ENCODE measurements around the gene FNIP1. TPM values are rescaled to one million over a fixed set of nuclear protein-coding genes. Genes with fewer than 3 reads are reported as not detected.
"Not testable (repeated sequence)": the region's sequence is repeated elsewhere in the genome, so short reads cannot be mapped to it uniquely, and the experiment has no call there.

FNIP1 gene
- total RNA-seq, 1 donor from 2014 or later: 29.0 TPM

DNA sequence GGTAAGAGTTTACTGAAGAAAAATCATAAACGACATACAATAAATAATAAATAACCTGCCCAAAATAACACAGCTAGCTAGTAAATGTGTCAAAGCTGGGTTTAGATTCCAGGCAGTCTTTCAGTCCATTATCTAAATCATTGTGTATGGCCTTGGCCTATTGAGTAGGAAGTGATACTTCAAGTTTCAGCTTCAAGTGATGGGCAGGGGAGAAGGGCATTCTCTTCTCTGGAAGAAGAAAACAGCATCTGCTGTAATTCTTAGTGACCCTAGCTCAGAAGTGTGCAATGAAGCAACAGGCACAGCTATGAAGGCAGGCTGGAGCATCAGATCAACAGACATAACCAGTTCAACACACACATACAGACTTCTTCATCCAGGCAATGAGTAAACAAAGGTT lies 42.5 kb downstream of the FNIP1 start:
- DNase-seq (ENCODE audit: extremely low read depth, low read depth, low spot score): no peak

DNA sequence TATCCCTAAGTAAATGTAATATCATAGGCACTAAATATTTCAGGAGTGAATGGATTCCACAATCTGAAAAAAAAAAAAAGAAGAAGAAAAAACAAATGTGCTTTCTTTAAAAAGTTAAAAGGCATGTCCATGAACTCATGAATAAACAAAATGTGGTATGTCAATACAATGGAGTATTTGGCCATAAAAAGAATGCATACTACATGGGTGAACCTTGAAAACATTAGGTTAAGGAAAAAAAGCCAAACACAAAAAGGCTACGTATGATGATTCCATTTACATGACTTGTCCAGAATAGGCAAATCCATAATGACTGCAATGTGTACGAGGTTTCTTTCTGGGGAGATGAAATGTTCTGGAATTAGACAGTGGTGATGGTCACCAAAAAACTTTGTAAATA lies 45.3 kb downstream of the FNIP1 start:
- no peak for DNase-seq (ENCODE audit: extremely low read depth, low read depth, low spot score)

DNA sequence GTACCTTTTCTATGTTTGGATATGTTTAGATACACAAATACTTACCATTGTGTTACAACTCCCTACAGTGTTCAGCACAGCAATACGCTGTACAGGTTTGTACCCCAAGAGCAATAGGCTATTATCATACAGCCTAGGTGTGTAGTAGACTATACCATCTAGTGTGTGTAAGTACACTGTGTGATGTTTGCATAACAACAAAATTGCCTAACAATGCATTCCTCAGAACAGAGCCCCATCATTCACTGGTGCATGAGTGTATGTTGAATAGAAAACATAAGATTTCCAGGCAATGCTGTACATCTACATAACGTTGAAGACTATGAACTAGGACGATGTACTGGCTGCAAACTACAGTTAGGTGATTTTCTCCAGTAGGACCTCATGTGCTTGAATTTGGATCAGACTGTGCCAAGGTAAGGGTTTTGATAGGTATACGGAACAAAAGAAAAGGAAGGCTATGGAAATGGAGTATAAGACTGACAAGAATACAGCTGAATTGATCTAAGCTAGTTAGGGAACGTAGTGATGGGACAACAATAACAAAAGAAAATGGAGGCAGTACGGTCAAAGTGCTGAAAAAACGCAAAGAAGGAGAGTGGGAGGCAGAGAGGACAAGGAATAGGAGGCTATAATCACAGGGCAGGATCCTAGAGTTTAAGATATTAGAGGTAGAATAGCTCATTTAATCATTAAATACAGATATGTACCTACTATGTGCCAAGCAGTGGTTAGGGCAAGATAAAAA lies 46.9 kb downstream of the FNIP1 start:
- DNase-seq (ENCODE audit: extremely low read depth, low read depth, low spot score): no peak

DNA sequence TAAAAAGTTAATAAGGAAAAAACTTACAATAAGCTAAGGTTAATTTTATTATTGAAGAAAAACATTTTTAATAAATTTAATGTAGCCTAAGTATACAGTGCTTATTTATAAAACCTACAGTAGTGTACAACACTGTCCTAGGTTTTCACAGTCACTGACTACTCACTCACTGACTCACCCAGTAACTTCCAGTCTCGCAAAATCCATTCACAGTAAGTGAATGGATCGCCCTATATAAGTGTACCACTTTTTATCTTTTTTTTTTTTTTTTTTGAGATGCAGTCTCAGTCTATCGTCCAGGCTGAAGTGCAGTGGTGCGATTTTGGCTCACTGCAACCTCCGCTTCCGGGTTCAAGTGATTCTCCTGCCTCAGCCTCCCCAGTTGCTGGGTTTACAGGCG lies 47.7 kb downstream of the FNIP1 start:
- no peak for DNase-seq (ENCODE audit: extremely low read depth, low read depth, low spot score)

DNA sequence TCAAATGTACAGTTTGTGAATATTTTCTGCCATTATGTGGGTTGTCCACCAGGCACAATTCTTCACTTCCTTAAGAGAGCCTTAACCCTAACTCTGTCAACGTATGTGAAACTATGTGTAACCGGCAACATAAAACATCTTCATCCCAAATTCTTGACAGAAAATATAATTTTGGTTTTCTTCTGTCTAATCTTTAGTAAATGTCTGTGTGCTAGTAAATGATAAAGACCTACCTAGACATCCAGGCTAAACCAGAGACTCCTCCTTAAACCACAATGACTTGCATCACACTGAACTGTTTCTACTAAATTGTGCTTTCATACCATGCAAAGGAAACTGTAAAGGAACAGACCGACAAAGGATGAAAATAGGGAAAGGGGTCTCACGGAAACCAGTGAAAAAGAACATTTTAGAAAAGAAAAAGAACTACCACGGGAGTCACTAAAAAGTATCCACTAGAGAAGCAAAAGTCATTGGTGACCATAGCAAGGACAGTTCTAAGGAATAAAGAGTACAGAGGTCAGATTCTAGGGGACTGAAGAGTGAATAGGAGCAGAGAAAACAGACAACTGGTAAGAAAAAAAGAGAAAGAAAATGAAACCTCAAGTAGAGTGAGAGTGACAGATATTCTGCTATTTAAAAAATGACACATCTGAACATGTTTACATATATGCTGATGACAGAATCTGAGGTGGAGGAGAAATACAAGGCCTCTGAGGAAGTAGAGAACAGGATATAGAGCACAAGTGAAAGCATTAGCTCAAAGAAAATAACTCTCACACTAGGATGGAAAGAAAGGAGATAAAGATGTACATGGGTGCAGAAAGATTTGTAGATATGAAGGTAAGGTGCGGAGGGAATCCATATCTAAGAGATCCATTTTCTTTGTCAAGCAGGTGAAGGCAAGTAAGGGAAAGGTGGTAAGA lies 49.4 kb downstream of the FNIP1 start:
- DNase-seq (ENCODE audit: extremely low read depth, low read depth, low spot score): no peak

DNA sequence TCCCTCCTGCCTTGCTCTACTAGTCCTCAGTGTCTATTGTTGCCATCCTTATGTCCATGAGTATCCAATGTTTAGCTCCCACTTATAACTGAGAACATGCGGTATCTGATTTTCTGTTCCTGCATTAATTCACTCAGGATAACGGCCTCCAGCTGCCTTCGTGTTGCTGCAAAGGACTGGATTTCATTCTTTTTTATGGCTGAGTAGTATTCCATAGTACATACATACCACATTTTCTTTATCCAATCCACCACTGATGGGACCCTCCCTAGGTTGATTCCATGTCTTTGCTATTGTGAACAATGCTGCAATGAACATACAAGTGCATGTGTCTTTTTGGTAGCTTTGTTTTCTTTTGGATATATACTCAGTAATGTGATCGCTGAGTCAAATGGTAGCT lies 50.4 kb downstream of the FNIP1 start:
- DNase-seq (ENCODE audit: extremely low read depth, low read depth, low spot score): no peak

DNA sequence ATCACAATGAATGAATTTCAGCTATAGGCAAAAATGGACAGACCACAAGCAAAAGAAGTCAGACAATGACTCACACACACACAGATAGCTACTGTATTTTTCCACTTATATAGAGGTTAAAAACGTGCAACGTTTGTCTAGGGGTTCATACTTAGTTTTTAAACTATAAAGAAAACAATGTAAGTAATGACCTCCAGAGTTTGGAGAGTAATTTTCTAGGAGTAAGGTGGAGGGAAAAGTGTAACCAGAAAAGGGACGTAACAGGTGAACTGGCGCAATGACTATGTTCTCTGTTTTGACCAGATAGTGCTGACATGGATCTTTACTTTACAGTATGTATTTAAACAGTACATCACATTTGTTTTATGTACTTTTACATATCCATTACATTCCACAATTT lies 51.1 kb downstream of the FNIP1 start:
- DNase-seq (ENCODE audit: extremely low read depth, low read depth, low spot score): no peak

DNA sequence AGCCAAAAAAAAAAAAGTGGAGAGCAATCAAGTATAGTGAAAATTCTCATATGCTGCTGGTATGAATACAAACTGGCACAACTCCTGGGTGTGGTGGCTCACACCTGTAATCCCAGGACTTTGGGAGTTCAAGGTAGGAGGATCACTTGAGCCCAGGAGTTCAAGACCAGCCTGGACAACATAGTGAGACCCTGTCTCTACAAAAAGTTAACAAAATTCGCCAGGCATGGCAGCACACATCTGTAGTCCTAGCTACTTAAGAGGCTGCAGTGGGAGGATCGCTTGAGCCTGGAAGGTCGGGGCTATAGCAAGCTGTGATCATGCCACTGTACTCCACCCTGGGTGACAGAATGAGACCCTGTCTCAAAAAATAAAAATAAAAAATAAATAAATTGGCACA lies 51.7 kb downstream of the FNIP1 start:
- DNase-seq (ENCODE audit: extremely low read depth, low read depth, low spot score): no peak

DNA sequence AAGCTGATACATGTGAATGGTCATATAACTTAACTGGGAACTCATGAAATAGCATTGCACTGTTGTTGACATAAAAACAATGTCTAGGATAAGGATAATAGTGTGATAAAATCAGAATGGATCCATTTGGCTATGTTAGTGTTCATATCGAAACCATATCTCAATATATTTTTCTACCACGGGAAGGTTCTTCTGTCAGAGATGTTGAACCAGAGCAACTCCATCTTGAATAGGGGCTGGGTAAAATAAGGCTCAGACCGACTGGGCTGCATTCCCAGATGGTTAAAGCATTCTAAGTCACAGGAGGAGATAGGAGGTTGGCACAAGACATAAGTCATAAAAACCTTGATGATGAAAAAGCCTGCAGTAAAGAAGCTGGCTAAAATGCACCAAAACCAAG lies 56.3 kb downstream of the FNIP1 start:
- no peak for DNase-seq (ENCODE audit: extremely low read depth, low read depth, low spot score)

DNA sequence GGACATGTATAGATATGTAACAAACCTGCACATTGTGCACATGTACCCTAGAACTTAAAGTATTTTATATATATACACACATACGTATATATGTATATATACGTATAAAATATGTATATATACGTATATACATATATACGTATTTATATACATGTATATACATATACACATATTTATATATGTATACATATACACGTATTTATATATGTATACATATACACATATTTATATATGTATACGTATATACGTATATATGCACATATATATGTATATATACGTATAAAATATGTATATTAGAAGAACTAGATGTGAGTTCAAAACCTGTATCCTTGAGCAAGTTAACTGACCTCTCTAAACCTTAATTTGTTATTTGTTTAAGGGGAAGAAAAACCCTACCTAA lies 61.4 kb downstream of the FNIP1 start:
- DNase-seq (ENCODE audit: extremely low read depth, low read depth, low spot score): no peak

DNA sequence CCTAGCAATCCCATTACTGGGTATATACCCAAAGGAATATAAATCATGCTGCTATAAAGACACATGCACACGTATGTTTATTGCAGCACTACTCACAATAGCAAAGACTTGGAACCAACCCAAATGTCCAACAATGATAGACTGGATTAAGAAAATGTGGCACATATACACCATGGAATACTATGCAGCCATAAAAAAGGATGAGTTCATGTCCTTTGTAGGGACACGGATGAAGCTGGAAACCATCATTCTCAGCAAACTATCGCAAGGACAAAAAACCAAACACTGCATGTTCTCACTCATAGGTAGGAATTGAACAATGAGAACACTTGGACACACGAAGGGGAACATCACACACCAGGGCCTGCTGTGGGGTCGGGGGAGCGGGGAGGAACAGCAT lies 61.9 kb downstream of the FNIP1 start:
- DNase-seq (ENCODE audit: extremely low read depth, low read depth, low spot score): not testable (repeated sequence)

DNA sequence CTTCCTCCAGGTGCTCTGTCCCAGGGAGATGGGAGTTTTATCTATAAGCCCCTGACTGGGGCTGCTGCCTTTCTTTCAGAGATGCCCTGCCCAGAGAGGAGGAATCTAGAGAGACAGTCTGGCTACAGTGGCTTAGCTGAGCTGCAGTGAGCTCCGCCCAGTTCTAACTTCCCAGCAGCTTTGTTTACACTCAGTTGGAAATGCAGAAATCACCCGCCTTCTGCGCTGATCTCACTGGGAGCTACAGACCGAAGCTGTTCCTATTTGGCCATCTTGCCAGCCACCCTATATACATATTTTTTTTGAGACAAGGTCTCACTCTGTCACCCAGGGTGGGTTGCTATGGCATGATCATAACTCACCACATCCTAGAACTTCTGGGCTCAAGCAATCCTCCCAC lies 67.5 kb downstream of the FNIP1 start:
- not testable (repeated sequence) for DNase-seq (ENCODE audit: extremely low read depth, low read depth, low spot score)

DNA sequence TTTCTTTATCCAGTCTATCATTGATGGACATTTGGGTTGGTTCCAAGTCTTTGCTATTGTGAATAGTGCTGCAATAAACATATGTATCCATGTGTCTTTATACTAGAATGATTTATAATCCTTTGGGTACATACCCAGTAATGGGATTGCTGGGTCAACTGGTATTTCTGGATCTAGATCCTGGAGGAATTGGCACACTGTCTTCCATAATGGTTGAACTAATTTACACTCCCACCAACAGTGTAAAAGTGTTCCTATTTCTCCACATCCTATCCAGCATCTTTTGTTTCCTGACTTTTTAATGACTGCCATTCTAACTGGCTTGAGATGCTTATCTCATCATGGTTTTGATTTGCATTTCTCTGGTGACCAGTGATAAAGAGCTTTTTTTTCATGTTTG lies 72.7 kb downstream of the FNIP1 start:
- DNase-seq (ENCODE audit: extremely low read depth, low read depth, low spot score): not testable (repeated sequence)

DNA sequence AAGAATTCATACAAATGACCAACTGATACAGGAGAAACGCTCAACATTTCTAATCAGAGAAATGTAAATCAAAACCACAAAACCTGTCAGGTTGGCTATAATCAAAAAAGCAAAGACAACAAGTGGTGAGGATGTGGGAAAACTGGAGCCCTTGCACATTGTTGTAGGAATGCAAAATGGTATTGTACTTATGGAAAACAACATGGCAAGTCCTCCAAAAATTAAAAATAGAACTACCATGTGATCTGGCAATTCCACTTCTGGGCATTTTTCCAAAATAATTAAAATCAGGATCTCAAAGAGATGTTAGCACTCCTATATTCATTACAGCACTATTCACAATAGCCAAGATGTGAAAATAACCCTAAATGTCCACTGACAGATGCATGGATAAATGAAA lies 76.1 kb downstream of the FNIP1 start:
- peak; percentile 14 for DNase-seq (ENCODE audit: extremely low read depth, low read depth, low spot score)

DNA sequence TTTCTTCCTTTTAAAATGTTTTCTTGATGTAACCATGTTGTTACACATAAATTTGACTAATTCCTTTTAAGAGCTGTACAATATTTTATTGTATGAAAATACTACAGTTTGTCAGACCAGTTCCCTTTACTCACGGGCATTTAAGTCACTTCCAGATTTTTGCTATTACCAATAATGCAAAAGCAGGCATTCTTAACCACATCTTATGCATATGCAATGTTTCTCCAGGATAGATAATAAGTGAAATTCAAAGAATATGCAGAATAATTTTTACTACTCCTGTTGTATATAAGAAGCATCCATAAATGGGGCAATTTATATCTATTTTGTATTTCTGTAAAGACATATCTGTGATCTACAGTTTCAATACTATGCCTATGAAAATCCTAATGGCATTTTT lies 77.3 kb downstream of the FNIP1 start:
- DNase-seq (ENCODE audit: extremely low read depth, low read depth, low spot score): no peak

DNA sequence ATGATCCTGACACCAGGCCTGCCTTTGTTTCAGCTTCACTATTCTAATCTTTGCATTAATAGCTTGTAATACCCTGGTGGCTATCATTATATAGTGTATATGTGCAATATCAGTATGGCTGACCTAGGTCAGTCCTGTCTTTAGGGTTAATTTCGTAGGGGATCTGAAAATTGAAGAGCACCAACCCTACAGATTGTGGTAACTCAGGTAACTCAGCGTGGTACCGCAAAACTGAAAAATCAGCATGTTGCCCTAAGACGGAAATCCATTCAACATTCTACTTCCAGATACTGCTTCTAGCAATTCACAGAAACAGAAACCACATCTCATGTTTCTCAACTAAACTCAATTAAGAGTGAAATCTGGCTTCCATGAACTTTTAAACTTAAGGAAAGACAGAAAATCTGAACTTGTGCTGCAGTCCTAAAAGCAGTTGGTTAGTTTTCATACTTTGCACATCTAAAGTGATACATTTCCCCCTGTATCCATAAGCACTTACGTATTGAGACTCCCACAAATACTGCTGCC lies 78.3 kb downstream of the FNIP1 start:
- DNase-seq (ENCODE audit: extremely low read depth, low read depth, low spot score): no peak

DNA sequence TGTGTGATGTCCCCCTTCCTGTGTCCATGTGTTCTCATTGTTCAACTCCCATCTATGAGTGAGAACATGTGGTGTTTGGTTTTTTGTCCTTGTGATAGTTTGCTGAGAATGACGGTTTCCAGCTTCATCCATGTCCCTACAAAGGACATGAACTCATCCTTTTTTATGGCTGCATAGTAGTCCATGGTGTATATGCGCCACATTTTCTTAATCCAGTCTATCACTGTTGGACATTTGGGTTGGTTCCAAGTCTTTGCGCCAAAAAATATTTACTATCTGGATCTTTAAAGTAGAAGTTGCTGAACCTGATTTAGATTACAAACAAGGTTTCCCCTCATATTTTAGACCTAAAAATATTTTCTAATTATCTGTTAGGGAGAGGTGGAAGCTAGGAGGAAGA lies 79.7 kb downstream of the FNIP1 start:
- not testable (repeated sequence) for DNase-seq (ENCODE audit: extremely low read depth, low read depth, low spot score)

DNA sequence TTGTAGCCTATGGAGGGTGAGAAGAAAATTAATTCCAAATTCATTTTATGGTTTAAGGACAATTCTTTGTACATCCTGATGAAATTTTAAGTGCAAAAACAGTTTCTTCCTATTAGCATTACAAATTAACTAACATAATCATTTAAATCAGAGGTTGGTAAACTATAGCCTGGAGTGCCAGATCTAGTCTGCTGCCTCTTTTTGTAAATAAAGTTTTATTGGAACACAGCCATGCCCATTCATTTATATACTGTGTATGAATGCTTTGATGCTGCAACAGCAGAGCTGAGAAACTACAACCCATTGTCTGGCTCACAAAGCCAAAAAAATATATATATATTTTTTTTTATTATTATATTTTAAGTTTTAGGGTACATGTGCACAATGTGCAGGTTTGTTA lies 80.2 kb downstream of the FNIP1 start:
- DNase-seq (ENCODE audit: extremely low read depth, low read depth, low spot score): no peak

DNA sequence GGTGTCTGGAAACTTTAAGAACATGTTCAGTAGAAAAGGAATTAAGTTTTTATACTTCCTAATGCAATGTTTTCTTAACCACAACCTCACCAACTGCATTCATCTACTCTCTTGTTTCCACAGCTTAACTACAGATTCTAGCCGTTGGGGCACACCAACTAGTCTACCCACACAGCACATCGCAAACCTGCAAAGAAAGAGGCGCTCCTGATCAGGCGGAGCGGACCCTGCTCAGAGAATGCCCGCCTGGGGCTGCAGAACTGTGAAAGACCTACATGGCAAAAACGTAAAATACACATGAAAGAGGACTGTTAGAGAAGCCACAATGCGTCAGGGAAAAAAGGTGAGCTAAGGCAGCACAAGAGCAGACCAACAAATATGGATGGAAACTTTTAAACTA lies 86.4 kb downstream of the FNIP1 start:
- no peak for DNase-seq (ENCODE audit: extremely low read depth, low read depth, low spot score)

DNA sequence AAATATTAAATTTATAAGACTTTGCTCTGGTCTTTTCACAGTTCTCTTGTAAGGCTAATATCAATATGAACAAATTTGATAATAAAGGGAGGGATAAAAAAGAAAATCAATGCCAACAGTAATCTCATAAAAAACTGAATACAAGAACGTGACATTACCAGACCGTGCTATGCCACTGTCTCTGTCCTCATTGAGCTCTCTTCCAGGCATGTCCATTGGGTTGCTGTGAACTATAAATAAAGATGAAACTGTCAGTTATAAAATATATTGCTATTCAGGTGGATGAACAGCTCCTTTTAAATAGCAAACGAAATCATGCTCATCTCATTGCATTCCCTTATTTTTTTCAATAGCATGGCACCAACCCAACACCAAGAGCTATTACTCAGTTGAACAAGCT lies 87.8 kb downstream of the FNIP1 start:
- no peak for DNase-seq (ENCODE audit: extremely low read depth, low read depth, low spot score)

DNA sequence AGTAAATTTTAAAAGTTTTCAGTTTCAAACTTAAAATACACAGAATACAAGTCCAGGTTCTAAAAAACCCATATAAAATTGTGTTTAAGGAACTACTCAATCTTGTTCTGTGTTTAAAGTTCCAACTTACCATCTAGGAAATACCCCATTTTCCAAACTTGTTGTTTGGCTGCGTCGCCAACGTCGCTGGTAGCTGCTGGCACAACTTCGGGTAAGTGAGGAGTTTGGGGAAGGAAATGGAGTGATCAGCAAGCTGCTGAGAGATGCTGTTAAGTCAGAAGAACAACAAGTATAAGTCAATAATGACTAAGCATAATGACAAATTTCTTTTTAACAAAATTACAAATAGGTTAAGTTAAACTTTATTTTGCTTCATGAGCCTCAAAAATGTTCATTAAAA lies 90.5 kb downstream of the FNIP1 start:
- no peak for DNase-seq (ENCODE audit: extremely low read depth, low read depth, low spot score)

DNA sequence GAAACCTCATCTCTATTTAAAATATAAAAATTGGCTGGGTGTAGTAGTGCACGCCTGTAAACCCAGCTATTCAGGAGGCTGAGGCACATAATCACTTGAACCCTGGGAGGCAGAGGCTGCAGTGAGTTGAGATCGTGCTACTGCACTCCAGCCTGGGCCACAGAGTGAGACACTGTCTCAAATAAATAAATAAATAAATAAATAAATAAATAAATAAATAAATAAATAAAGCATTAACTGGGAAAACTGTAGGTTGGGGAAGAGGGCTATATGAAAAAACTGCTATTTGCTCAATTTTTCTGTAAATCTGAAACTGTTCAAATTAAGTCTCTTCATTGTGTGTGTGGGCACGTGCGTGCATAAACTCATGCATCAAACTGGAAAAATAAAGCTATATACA lies 101.9 kb downstream of the FNIP1 start:
- DNase-seq (ENCODE audit: extremely low read depth, low read depth, low spot score): no peak

Data from glomerular endothelial cell (primary cell).